Thyroid gland (tissue), 4 donors: ENCODE results near the gene KLHDC10.

Experiments used
- POLR2A ChIP-seq, 2 donors: fragments of 450-650 bp; IDR thresholded peaks; one replicate each; pipeline ENCODE4 v1.6.1; 2017; ENCODE audit warnings: antibody characterized with exemption in 2 of 2, mild to moderate bottlenecking in 2 of 2, moderate library complexity in 1 of 2
- TF ChIP-seq, protein P1 (sequence below), 6 experiments: fragments of 200-600 bp in 3 of 6; fragments of 450-650 bp in 3 of 6; sonication (generic) in 3 of 6; IDR thresholded peaks; one replicate each; pipeline ENCODE4 v1.5.1; 2016 to 2019; ENCODE audit warnings: antibody characterized with exemption in 6 of 6, mild to moderate bottlenecking in 2 of 6, inconsistent platforms in 1 of 6, moderate library complexity in 1 of 6

DNA sequence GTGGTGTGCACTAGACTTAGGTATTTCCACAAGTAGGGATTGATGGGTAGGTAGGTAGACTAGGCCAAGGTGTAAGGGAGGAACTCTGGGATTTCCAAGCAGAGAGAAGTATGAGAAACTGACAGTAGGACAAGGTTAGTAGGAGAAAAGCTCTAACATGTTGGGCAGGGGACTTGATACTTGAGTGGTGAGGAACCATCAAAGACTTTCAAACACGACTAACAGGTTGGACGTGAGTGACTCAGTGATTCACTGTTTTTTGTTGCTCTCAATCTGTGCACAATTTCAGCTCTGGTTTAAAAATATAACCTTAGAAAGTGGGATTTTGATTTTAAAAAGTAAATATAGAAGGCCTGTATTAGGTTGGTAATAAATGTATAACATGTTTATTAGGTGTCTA lies 44.4 kb downstream of the KLHDC10 start:
- no peak for TF ChIP-seq POLR2A (IDR thresholded peaks at IDR 0.05)
- TF ChIP-seq, protein P1, sequence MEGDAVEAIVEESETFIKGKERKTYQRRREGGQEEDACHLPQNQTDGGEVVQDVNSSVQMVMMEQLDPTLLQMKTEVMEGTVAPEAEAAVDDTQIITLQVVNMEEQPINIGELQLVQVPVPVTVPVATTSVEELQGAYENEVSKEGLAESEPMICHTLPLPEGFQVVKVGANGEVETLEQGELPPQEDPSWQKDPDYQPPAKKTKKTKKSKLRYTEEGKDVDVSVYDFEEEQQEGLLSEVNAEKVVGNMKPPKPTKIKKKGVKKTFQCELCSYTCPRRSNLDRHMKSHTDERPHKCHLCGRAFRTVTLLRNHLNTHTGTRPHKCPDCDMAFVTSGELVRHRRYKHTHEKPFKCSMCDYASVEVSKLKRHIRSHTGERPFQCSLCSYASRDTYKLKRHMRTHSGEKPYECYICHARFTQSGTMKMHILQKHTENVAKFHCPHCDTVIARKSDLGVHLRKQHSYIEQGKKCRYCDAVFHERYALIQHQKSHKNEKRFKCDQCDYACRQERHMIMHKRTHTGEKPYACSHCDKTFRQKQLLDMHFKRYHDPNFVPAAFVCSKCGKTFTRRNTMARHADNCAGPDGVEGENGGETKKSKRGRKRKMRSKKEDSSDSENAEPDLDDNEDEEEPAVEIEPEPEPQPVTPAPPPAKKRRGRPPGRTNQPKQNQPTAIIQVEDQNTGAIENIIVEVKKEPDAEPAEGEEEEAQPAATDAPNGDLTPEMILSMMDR (IDR thresholded peaks at IDR 0.05) = no peak
